ENCODE measurements around the gene DHRS2. TPM values are rescaled to one million over a fixed set of nuclear protein-coding genes. Genes with fewer than 3 reads are reported as not detected.
"Not testable (repeated sequence)": the region's sequence is repeated elsewhere in the genome, so short reads cannot be mapped to it uniquely, and the experiment has no call there.

Gene DHRS2
- polyA plus RNA-seq, 2 donors: 0.14 TPM

DNA sequence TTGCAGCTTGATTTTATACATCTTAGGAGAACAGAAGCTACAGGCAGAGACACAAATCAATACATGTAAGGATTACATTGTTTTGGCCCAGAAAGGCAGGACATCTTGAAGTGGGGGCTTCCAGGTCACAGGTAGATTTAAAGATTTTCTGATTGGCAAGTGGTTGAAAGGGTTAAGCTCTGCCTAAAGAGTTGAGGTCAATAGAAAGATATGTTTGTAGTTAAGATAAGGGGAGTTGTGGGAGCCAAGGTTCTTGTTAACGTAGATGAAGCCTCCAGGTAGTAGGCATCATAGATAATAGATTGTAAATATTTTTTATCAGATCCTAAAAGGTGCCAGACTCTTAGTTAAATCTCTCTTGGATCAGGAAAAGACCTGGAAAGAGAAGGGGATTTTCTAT lies 5.5 kb upstream of the DHRS2 start:
- Histone ChIP-seq H3K27ac (ENCODE audit: low read depth in 2 of 2, low read length in 1 of 2) (no peak overlapping the region), H3K4me1 (ENCODE audit: control insufficient read depth in 2 of 2, insufficient read depth in 2 of 2, low read length in 1 of 2) (no peaks in the 10 kb centered on the region), H3K4me3 (ENCODE audit: low read depth in 1 of 2, low read length in 2 of 2) (no peak overlapping the region), H3K9me3 (ENCODE audit: control insufficient read depth in 2 of 2, insufficient read depth in 1 of 2, low read depth in 1 of 2, low read length in 1 of 2) (no peaks in the 10 kb centered on the region), H3K27me3 (ENCODE audit: control insufficient read depth in 1 of 2, insufficient read depth in 2 of 2, low read length in 2 of 2) (no peaks in the 10 kb centered on the region), H3K36me3 (ENCODE audit: control insufficient read depth in 2 of 2, insufficient read depth in 2 of 2, low read length in 1 of 2) (no peaks in the 10 kb centered on the region)
- 52 to 78% methylated on average over 1 of the region's 1 CpG for WGBS, 2 donors

- Histone ChIP-seq H3K4me3 (ENCODE audit: low read depth in 1 of 2, low read length in 2 of 2) (no peak overlapping the region), H3K4me1 (ENCODE audit: control insufficient read depth in 2 of 2, insufficient read depth in 2 of 2, low read length in 1 of 2) (no peaks in the 10 kb centered on the region), H3K27ac (ENCODE audit: low read depth in 2 of 2, low read length in 1 of 2) (no peak overlapping the region), H3K9me3 (ENCODE audit: control insufficient read depth in 2 of 2, insufficient read depth in 1 of 2, low read depth in 1 of 2, low read length in 1 of 2) (no peaks in the 10 kb centered on the region), H3K27me3 (ENCODE audit: control insufficient read depth in 1 of 2, insufficient read depth in 2 of 2, low read length in 2 of 2) (no peaks in the 10 kb centered on the region), H3K36me3 (ENCODE audit: control insufficient read depth in 2 of 2, insufficient read depth in 2 of 2, low read length in 1 of 2) (no peaks in the 10 kb centered on the region)
Measured at GRCh38 chr14:23631234-23631633, 4.9 kb upstream of the DHRS2 start.

DNA sequence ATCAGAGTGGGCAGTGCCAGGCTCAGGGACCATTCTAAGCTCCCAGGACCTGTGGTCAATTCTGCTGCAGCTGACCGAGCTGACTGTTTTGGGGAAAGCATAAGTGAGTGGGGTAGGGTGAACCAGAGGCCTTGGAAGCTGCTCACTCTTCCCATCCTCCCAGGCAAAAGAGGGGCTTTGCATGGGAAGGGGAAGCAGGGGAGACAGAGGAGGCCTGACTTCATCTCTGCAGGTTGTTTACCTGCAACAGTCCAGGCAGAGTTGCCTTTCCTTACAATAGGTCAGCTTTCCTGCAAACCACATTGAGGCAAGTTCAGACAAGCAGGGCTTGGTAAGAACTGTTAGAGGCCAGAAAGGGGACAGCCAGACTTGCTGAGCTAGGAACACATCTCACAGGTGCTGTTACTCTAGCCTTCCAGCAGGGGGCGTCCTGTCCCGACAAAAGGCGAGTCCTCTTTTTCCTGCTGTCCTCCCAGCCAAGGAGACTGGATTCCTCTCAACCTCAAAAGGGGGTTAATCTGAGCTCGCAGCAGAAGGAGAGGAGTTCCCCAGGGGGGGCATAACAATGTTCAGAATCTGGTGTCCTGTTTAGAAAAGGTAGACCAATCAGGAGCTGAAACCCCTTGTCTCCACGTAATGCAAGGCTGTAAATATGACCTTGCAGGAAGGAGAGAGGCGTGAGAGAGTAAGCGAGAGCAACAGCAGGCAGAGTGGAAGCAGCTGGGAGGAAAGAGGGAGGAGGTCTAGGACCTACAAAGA lies 4.3 kb upstream of the DHRS2 start:
- Histone ChIP-seq H3K4me1 (ENCODE audit: control insufficient read depth in 2 of 2, insufficient read depth in 2 of 2, low read length in 1 of 2) (no peaks in the 10 kb centered on the region), H3K27ac (ENCODE audit: low read depth in 2 of 2, low read length in 1 of 2) (no peak overlapping the region), H3K9me3 (ENCODE audit: control insufficient read depth in 2 of 2, insufficient read depth in 1 of 2, low read depth in 1 of 2, low read length in 1 of 2) (no peaks in the 10 kb centered on the region), H3K36me3 (ENCODE audit: control insufficient read depth in 2 of 2, insufficient read depth in 2 of 2, low read length in 1 of 2) (no peaks in the 10 kb centered on the region), H3K4me3 (ENCODE audit: low read depth in 1 of 2, low read length in 2 of 2) (no peak overlapping the region), H3K27me3 (ENCODE audit: control insufficient read depth in 1 of 2, insufficient read depth in 2 of 2, low read length in 2 of 2) (no peaks in the 10 kb centered on the region)
- WGBS, 2 donors: 12 to 18% methylated on average over 8 of the region's 8 CpGs

- Histone ChIP-seq H3K36me3 (ENCODE audit: control insufficient read depth in 2 of 2, insufficient read depth in 2 of 2, low read length in 1 of 2) (no peaks in the 10 kb centered on the region), H3K27ac (ENCODE audit: low read depth in 2 of 2, low read length in 1 of 2) (no peak overlapping the region), H3K4me1 (ENCODE audit: control insufficient read depth in 2 of 2, insufficient read depth in 2 of 2, low read length in 1 of 2) (no peaks in the 10 kb centered on the region), H3K27me3 (ENCODE audit: control insufficient read depth in 1 of 2, insufficient read depth in 2 of 2, low read length in 2 of 2) (no peaks in the 10 kb centered on the region), H3K4me3 (ENCODE audit: low read depth in 1 of 2, low read length in 2 of 2) (no peak overlapping the region), H3K9me3 (ENCODE audit: control insufficient read depth in 2 of 2, insufficient read depth in 1 of 2, low read depth in 1 of 2, low read length in 1 of 2) (no peaks in the 10 kb centered on the region)
- WGBS, 2 donors: 40 to 56% methylated on average over 4 of the region's 4 CpGs
Measured at GRCh38 chr14:23632461-23633159, 3.6 kb upstream of the DHRS2 start.

- Histone ChIP-seq H3K4me1 (ENCODE audit: control insufficient read depth in 2 of 2, insufficient read depth in 2 of 2, low read length in 1 of 2) (no peaks in the 10 kb centered on the region), H3K9me3 (ENCODE audit: control insufficient read depth in 2 of 2, insufficient read depth in 1 of 2, low read depth in 1 of 2, low read length in 1 of 2) (no peaks in the 10 kb centered on the region)
Measured at GRCh38 chr14:23633160-23633701, 2.9 kb upstream of the DHRS2 start.

GRCh38 chr14:23634698-23635412 lies 1.3 kb upstream of the DHRS2 start:
- not testable (repeated sequence) for H3K27me3 ChIP-seq (ENCODE audit: control insufficient read depth in 1 of 2, insufficient read depth in 2 of 2, low read length in 2 of 2); H3K27ac ChIP-seq (ENCODE audit: low read depth in 2 of 2, low read length in 1 of 2)
- WGBS, 2 donors: 86 to 89% methylated on average over 5 of the region's 5 CpGs

More at GRCh38 chr14:23633160-23633701, 2.9 kb upstream of the DHRS2 start:
- WGBS, 2 donors: 67 to 69% methylated on average over 4 of the region's 4 CpGs
- Histone ChIP-seq H3K36me3 (ENCODE audit: control insufficient read depth in 2 of 2, insufficient read depth in 2 of 2, low read length in 1 of 2) (no peaks in the 10 kb centered on the region), H3K4me3 (ENCODE audit: low read depth in 1 of 2, low read length in 2 of 2) (no peak overlapping the region), H3K27ac (ENCODE audit: low read depth in 2 of 2, low read length in 1 of 2) (no peak overlapping the region), H3K27me3 (ENCODE audit: control insufficient read depth in 1 of 2, insufficient read depth in 2 of 2, low read length in 2 of 2) (no peaks in the 10 kb centered on the region)

GRCh38 chr14:23637312-23637654 lies 1.1 kb downstream of the DHRS2 start:
- 94 to 97% methylated on average over 4 of the region's 4 CpGs for WGBS, 2 donors
- not testable (repeated sequence) for H3K9me3 ChIP-seq (ENCODE audit: control insufficient read depth in 2 of 2, insufficient read depth in 1 of 2, low read depth in 1 of 2, low read length in 1 of 2); H3K27me3 ChIP-seq (ENCODE audit: control insufficient read depth in 1 of 2, insufficient read depth in 2 of 2, low read length in 2 of 2); H3K27ac ChIP-seq (ENCODE audit: low read depth in 2 of 2, low read length in 1 of 2); H3K4me3 ChIP-seq (ENCODE audit: low read depth in 1 of 2, low read length in 2 of 2); H3K4me1 ChIP-seq (ENCODE audit: control insufficient read depth in 2 of 2, insufficient read depth in 2 of 2, low read length in 1 of 2); H3K36me3 ChIP-seq (ENCODE audit: control insufficient read depth in 2 of 2, insufficient read depth in 2 of 2, low read length in 1 of 2)

More at GRCh38 chr14:23634698-23635412, 1.3 kb upstream of the DHRS2 start:
- H3K4me3 ChIP-seq (ENCODE audit: low read depth in 1 of 2, low read length in 2 of 2); H3K36me3 ChIP-seq (ENCODE audit: control insufficient read depth in 2 of 2, insufficient read depth in 2 of 2, low read length in 1 of 2); H3K9me3 ChIP-seq (ENCODE audit: control insufficient read depth in 2 of 2, insufficient read depth in 1 of 2, low read depth in 1 of 2, low read length in 1 of 2); H3K4me1 ChIP-seq (ENCODE audit: control insufficient read depth in 2 of 2, insufficient read depth in 2 of 2, low read length in 1 of 2): not testable (repeated sequence)

DNA sequence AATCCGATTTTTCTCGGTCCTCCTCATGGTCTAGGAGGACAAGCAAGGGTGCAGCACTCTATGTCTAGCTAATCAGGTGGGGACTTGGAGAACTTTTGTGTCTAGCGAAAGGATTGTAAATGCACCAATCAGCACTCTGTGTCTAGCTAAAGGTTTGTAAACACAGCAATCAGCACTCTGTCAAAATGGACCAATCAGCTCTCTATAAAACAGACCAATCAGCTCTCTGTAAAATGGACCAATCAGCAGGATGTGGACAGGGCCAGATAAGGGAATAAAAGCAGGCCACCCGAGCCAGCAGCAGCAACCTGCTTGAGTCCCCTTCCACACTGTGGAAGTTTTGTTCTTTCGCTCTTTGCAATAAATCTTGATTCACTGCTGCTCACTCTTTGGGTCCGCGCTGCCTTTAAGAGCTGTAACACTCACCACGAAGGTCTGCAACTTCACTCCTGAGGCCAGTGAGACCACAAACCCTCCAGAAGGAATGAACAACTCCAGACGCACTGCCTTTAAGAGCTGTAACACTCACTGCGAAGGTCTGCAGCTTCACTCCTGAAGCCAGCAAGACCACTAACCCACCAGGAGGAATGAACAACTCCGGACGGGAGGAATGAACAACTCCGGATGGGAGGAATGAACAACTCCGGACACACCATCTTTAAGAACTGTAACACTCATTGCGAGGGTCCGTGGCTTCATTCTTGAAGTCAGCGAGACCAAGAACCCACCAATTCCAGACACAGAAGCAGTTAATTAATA lies 1.7 kb downstream of the DHRS2 start:
- H3K4me3 ChIP-seq (ENCODE audit: low read depth in 1 of 2, low read length in 2 of 2); H3K27me3 ChIP-seq (ENCODE audit: control insufficient read depth in 1 of 2, insufficient read depth in 2 of 2, low read length in 2 of 2); H3K36me3 ChIP-seq (ENCODE audit: control insufficient read depth in 2 of 2, insufficient read depth in 2 of 2, low read length in 1 of 2); H3K27ac ChIP-seq (ENCODE audit: low read depth in 2 of 2, low read length in 1 of 2); H3K4me1 ChIP-seq (ENCODE audit: control insufficient read depth in 2 of 2, insufficient read depth in 2 of 2, low read length in 1 of 2); H3K9me3 ChIP-seq (ENCODE audit: control insufficient read depth in 2 of 2, insufficient read depth in 1 of 2, low read depth in 1 of 2, low read length in 1 of 2): not testable (repeated sequence)
- WGBS, 2 donors: 91 to 92% methylated on average over 17 of the region's 17 CpGs

DNA sequence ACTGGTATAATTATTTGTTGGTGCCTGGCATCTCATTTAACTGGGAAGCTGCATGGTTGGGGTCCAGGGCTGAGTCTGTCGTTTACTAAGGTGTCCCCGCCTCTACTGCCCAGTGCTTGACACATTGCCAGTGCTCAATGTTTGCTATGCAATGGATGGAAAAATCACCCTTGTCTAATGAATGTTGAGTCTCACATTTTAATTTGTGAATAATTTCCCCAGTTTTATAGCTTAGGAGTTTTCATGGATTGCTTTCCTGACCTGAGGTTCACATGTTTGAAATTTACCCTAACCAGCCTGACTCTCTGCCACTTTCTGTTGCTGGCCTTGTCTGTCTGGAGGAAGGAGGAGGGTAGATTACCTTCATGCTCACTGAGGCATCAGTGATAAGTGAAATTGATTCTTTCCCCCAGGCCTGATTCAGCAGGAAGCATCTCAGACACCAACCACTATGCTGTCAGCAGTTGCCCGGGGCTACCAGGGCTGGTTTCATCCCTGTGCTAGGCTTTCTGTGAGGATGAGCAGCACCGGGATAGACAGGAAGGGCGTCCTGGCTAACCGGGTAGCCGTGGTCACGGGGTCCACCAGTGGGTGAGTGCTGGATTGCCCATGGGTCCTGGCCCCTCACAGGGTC lies 2.4 kb downstream of the DHRS2 start:
- Histone ChIP-seq H3K27ac (ENCODE audit: low read depth in 2 of 2, low read length in 1 of 2) (no peak overlapping the region), H3K36me3 (ENCODE audit: control insufficient read depth in 2 of 2, insufficient read depth in 2 of 2, low read length in 1 of 2) (no peaks in the 10 kb centered on the region), H3K27me3 (ENCODE audit: control insufficient read depth in 1 of 2, insufficient read depth in 2 of 2, low read length in 2 of 2) (no peaks in the 10 kb centered on the region), H3K9me3 (ENCODE audit: control insufficient read depth in 2 of 2, insufficient read depth in 1 of 2, low read depth in 1 of 2, low read length in 1 of 2) (no peaks in the 10 kb centered on the region), H3K4me1 (ENCODE audit: control insufficient read depth in 2 of 2, insufficient read depth in 2 of 2, low read length in 1 of 2) (no peaks in the 10 kb centered on the region), H3K4me3 (ENCODE audit: low read depth in 1 of 2, low read length in 2 of 2) (no peak overlapping the region)
- WGBS, 2 donors: 78 to 87% methylated on average over 8 of the region's 8 CpGs
